Kidney epithelial cell (primary cell): ENCODE data around the gene MMP19. TPM values are rescaled to one million over a fixed set of nuclear protein-coding genes. Genes with fewer than 3 reads are reported as not detected.

Experiments
- DNase-seq: peaks from one replicate; pipeline ENCODE4 v3.0.0-alpha.2; 2010; ENCODE audit warnings: low read depth
- H3K27me3 ChIP-seq: 2 replicates; pipeline ENCODE4 v1.6.0; 2011; ENCODE audit warnings: low read length; ENCODE audit not compliant: control insufficient read depth, insufficient read depth
- H3K36me3 ChIP-seq: 2 replicates; pipeline ENCODE4 v1.5.1; 2011; ENCODE audit warnings: low read length; ENCODE audit not compliant: control insufficient read depth, insufficient read depth
- H3K4me3 ChIP-seq: 2 replicates; pipeline ENCODE4 v1.5.1; 2011; ENCODE audit warnings: low read depth, mild to moderate bottlenecking, control low read depth, low read length
- total RNA-seq: library from RNA; depleted of rRNA; stranded (reverse); fragments of >200 nt; gene quantifications from 2 replicates; pipeline ENCODE4 v1.2.3, GENCODE V29; 2015
- TF ChIP-seq, protein P1 (sequence below): IDR thresholded peaks from 2 replicates; pipeline ENCODE4 v1.5.1; 2011; ENCODE audit warnings: mild to moderate bottlenecking, moderate library complexity, low read length, control low read depth, inconsistent platforms; ENCODE audit not compliant: insufficient read depth, poor library complexity, severe bottlenecking

Gene MMP19
- total RNA-seq, 1 donor from 2014 or later: 0.08 TPM

DNA sequence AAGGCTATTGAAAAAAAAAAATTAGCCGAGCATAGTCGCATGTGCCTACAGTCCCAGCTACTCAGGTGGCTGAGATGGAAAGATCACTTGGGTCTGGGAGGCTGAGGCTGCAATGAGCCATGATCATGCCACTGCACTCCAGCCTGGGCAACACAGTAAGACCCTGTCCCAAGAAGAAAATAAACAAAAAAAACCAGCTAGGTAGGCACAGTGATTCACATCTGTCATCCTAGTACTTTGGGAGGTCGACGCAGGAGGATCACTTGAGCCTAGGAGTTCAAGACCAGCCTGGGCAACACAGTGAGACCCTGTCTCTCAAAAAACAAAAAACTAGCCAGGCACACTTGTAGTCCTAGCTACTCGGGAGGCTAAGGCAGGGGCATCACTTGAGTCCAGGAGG is 33.5 kb downstream of the MMP19 start:
- no peak for DNase-seq
- no peaks in the 10 kb centered on the region for H3K27me3 ChIP-seq
- no peak overlapping the region for H3K4me3 ChIP-seq
- TF ChIP-seq, protein P1, sequence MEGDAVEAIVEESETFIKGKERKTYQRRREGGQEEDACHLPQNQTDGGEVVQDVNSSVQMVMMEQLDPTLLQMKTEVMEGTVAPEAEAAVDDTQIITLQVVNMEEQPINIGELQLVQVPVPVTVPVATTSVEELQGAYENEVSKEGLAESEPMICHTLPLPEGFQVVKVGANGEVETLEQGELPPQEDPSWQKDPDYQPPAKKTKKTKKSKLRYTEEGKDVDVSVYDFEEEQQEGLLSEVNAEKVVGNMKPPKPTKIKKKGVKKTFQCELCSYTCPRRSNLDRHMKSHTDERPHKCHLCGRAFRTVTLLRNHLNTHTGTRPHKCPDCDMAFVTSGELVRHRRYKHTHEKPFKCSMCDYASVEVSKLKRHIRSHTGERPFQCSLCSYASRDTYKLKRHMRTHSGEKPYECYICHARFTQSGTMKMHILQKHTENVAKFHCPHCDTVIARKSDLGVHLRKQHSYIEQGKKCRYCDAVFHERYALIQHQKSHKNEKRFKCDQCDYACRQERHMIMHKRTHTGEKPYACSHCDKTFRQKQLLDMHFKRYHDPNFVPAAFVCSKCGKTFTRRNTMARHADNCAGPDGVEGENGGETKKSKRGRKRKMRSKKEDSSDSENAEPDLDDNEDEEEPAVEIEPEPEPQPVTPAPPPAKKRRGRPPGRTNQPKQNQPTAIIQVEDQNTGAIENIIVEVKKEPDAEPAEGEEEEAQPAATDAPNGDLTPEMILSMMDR: no peak
- H3K36me3 ChIP-seq: no peaks in the 10 kb centered on the region

- no peaks in the 10 kb centered on the region for H3K36me3 ChIP-seq
- TF ChIP-seq, protein P1: no peak
Observed at GRCh38 chr12:55806982-55807381, 35.8 kb downstream of the MMP19 start.

DNA sequence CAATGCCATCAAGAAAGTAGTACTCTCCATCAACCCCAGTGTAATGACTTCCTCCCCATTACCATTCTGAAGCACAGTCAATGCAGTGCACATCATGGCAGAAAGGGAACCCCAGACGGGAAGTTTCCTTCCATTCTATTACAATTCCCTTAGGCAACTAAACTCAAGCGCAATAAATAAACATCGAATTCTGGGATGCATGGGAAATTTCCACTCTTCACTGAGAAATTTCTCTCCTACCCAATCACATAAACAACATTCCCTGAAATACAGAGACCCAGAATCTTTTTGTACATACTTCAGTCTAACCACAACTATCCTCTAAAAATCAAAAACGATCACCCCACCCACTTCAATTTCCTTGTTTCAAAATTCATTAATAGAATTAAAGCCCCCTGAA is 45.2 kb downstream of the MMP19 start:
- no peaks in the 10 kb centered on the region for H3K36me3 ChIP-seq
- no peaks in the 10 kb centered on the region for H3K27me3 ChIP-seq
- no peak for DNase-seq
- H3K4me3 ChIP-seq: no peak overlapping the region
- TF ChIP-seq, protein P1: no peak

More at GRCh38 chr12:55806982-55807381, 35.8 kb downstream of the MMP19 start:
- DNase-seq: no peak
- Histone ChIP-seq H3K27me3 (no peaks in the 10 kb centered on the region), H3K4me3 (no peak overlapping the region)

DNA sequence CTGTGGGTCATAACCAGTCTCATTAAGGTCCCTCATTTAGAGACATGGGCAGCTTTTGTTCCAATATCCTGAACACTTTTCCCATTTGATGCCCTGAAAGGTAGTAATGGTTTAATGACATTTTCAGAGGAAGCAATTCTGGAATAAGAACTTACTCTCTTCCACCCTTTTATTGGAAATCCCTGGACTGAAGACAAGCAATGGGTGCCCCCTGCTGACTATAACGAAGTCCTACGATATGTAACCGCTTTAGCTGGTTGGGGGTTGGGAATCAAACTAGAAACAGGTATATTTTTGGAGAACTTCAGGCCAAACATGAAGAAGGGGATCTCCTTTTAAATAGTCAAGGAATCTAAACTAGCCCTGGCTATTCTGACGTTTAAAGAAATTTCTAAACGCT is 45.7 kb downstream of the MMP19 start:
- no peaks in the 10 kb centered on the region for H3K36me3 ChIP-seq
- DNase-seq: no peak
- TF ChIP-seq, protein P1: peak; percentile 68
- no peaks in the 10 kb centered on the region for H3K27me3 ChIP-seq
- no peak overlapping the region for H3K4me3 ChIP-seq

DNA sequence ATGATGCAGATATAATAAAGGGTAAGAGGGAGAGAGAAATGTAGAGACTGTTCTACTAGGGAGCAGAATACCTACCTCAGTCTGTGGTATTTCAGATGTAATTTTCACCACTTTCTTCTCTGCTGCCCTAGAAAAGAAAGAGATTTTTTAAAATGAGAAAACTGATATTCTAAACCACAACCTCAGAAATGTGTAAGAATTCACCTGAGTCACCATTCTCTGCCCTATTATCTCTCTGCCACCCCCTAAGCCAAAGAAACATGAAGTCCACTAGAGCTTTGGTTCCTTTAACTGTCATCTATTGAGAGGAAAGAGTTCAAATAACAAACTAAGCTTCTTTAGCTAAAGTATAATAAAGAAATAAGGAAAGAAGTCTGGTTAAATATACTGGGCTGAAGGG is 46.8 kb downstream of the MMP19 start:
- Histone ChIP-seq H3K36me3 (no peaks in the 10 kb centered on the region), H3K4me3 (no peak overlapping the region)
- TF ChIP-seq, protein P1: no peak

GRCh38 chr12:55789893-55790292 is 52.8 kb downstream of the MMP19 start:
- H3K27me3 ChIP-seq: no peaks in the 10 kb centered on the region
- H3K4me3 ChIP-seq: no peak overlapping the region
- DNase-seq: no peak
- peaks cover 4% of the 10 kb centered on the region for H3K36me3 ChIP-seq
- TF ChIP-seq, protein P1: no peak

More for the DNA sequence above, 46.8 kb downstream of the MMP19 start:
- no peaks in the 10 kb centered on the region for H3K27me3 ChIP-seq
- DNase-seq: no peak
